GM15510 (cell line): Measurements from ENCODE around the gene ZEB1.

ENCODE experiments used
- POLR2A ChIP-seq: IDR thresholded peaks from 3 replicates; pipeline ENCODE4 v1.6.1; 2011; ENCODE audit warnings: borderline replicate concordance; ENCODE audit not compliant: insufficient read length; ENCODE audit errors: extremely low read depth

The ZEB1 gene

DNA sequence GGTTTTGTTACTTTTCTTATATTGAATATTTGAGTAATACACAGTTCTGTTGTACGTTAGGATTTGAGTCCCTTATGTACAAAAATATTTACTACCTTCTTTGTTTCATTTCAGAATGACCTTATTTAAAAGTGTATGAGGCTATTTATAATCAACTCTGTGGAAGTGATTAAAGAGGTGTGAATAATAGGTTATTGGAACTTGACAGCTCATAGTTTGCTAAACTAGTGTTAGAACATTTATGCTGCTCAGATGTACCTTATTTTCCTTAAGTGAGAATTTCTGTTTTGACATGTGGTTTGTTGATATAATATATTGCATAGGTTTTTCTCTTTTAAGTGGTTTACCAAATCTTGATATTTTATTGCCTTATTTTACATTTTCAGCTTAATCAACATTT is 105.5 kb downstream of the ZEB1 start:
- TF ChIP-seq POLR2A = no peak

GRCh38 chr10:31426401-31426800 is 107.4 kb downstream of the ZEB1 start:
- no peak for TF ChIP-seq POLR2A

DNA sequence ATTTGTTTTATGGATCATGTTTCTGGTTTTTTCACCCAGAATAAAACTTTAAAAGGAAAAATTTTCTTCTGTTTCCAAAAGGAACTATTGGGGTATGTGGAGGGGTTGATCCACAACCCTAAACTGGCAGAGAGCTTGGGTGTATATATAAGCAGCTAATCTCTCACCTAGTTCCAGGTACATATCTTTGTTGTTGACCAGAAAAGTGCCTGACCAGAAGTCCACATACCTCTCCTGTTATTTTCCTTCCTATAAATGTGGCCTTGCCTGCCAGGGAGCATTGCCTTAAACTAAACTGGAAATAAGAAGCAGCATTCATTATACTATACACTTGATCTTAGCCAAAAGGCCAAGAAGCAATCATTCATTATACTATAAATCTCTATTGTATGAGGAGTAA is 112.0 kb downstream of the ZEB1 start:
- TF ChIP-seq POLR2A = no peak

- no peak for TF ChIP-seq POLR2A
Observed at GRCh38 chr10:31437959-31438358, 118.9 kb downstream of the ZEB1 start.

- no peak for TF ChIP-seq POLR2A
Observed at GRCh38 chr10:31451766-31452165, 132.8 kb downstream of the ZEB1 start.

DNA sequence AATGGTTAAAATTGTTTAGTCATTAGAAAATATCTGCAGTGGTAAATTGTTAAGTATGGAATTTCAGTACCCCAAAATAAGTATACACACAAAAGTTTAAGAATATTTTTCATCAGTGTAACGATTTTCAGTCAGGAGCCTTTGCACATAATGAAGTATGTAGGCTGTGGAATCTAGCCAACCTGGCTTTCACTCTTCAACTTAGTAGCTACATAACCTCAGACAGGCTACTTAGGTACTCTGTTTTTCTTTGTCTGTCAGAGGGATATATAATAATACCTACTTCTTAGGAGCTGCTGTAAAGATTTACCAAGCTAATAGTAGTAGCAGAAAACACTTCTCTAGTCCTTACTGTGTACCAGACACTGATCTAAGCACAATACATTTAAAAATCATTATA is 137.5 kb downstream of the ZEB1 start:
- no peak for TF ChIP-seq POLR2A

DNA sequence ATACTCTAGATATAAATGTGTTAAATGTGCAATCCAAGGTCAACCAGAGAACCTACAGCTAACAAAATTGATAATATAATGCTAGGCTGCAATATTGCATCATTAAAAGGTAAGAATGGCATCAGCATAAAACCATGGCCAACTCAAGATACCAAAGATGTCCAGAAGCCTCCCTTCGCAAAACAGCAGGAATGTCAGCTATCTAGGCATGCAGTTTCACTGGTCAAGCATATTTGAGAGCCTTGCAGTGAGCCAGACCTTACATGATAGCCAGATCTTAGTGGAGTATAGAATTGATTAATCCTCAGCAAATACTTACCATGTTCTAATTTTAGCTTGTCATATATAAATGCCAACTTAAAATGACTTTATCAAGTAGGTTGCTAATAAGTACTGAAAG is 138.8 kb downstream of the ZEB1 start:
- no peak for TF ChIP-seq POLR2A

DNA sequence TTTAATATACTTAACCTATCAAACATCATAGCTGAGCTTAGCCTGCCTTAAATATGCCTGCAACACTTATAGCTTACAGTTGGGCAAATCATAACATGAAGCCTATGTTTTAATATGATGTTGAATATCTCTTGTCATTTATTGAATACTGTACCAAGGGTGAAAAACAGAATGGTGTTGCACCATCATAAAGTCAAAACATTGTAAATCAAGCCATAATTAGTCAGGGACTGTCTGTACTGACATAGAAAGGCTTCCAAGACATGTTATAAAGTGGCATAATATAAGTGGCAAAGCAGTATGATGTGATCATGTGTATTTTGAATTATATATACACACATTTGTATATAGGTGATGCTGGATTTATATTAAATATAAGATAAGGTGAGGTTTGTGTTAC is 140.0 kb downstream of the ZEB1 start:
- no peak for TF ChIP-seq POLR2A

DNA sequence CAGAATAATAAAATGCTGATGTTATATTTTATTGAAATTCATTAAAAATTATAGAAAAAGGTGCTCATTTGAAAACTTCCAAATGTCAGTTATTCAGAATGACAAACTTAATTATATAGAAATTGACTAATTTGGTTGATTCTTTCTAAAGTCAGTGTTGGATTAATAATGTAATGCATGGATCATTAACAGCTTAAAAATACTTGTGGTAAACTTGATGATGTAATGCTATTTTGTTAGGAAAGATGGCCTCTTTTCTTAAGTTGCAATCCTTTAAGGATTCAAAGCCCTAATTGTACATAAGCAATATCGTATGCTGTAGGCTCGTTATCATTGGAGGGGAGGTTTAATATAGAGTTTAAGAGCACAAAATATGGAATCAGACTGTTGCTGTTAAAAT is 141.2 kb downstream of the ZEB1 start:
- no peak for TF ChIP-seq POLR2A

DNA sequence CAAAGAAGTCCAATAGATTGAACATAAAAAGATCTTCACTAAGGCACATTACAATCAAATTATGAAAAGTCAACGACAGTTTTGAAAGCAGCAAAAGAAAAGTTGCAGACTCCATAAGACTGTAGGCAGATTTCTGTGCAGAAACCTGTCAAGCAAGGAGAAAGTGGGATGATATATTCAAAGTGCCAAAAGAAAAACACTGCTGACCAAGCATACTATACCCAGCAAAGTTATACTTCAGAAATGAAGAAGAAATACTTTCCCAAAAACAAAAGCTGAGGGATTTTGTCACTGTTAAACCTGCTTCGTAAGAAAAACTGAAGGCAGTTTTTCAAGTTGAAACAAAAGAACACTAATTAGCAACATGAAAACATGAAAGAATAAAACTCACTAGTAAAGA is 145.5 kb downstream of the ZEB1 start:
- no peak for TF ChIP-seq POLR2A

- no peak for TF ChIP-seq POLR2A
Observed at GRCh38 chr10:31466313-31466712, 147.3 kb downstream of the ZEB1 start.

DNA sequence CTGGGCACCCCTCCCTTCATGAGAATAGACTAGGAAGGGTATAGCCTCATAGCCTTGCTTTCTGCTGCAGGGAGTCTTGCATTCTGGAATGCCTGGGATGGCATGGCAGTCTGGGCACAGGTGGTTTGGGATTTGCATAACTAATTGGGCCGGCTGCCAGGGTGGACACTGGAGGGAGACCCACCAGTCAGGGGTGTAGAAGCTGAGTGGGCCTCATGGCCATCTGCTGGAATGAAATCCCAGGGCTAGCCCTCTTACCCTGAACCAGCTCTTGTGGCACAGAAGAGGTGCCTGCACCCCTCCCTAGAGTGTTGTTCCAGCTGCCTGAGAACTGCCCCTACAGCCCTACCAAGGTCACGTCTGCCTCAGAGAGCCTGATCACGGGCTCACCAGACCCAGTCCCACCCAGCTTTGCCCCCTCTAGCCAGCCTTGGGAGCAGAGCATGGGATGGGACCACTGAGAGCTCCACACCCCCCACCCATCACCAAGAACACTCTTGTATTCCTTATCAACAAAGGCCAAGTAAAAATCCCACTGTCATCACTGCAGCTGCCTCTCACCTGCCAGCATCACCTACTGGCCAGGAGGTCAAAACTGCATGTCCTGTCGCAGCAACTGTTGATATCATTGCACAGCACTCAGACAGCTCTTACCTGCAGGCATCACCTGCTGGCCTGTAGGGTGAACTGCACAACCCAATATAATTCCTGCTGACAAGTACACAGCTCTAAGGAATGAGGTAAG is 148.9 kb downstream of the ZEB1 start:
- no peak for TF ChIP-seq POLR2A

DNA sequence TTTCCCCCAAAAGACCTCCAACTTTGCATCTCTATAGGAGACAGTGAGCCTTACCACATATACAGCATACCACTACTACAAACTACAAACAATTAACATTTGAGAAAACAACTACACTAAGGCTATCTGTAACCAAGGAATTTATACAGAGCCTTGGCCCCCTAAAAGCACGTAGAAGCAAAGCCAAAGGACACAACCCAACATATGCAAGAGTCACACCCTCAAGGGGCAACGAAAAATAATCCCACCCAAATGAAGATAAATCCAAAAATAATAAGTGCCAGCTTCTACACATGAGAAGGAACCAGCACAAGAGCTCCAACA is 149.5 kb downstream of the ZEB1 start:
- no peak for TF ChIP-seq POLR2A

DNA sequence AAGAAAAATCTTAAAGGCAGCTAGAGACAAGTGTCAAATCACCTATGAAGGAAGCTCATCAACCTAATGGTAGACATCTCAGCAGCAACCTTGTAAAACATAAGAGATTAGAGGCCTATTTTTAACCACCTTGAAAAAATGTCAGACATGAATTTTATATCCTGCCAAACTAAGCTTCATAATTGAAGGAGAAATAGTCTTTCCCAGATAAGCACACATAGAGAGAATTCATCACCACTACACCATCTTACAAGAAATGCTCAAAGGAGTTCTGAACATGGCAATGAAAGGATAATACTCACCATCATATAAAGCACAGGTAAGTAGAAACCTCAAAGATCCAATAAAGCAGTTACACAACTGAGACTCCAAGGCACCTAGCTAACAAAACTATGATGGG is 156.5 kb downstream of the ZEB1 start:
- TF ChIP-seq POLR2A = no peak

- no peak for TF ChIP-seq POLR2A
Observed at GRCh38 chr10:31476088-31476487, 157.1 kb downstream of the ZEB1 start.

- no peak for TF ChIP-seq POLR2A
Observed at GRCh38 chr10:31477584-31477983, 158.6 kb downstream of the ZEB1 start.

DNA sequence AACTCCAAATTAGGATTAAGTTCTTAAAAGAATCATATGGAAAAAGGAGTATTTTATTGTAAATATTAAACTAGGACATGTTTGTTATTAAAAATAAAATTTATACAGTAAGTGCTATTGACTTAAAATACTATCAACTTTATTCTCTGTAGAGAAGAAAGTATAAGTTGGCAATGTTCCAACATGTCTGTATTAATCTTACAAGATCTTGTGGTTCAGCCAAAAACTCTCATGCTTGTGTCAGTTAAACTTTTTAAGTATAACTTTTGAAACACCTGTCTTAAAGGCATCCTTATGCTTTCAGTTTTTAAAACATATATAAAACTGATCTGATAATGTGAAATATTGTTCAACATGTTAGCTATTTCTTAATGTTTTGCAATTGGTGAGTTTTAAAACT is 160.7 kb downstream of the ZEB1 start:
- TF ChIP-seq POLR2A = no peak
